ENCODE measurements around the gene SPATA22. TPM values are rescaled to one million over a fixed set of nuclear protein-coding genes. Genes with fewer than 3 reads are reported as not detected.
"Not testable (repeated sequence)": the region's sequence is repeated elsewhere in the genome, so short reads cannot be mapped to it uniquely, and the experiment has no call there.

The SPATA22 gene
- polyA plus RNA-seq, 1 donor from 2014 or later: not detected

- peaks cover 2% of the 10 kb centered on the region for H3K36me3 Mint-ChIP-seq
Observed at GRCh38 chr17:3497101-3497500, 25.5 kb upstream of the SPATA22 start.

GRCh38 chr17:3485481-3486068 is 14.0 kb upstream of the SPATA22 start:
- H3K27me3 Mint-ChIP-seq: peaks cover 21% of the 10 kb centered on the region
- H3K4me3 Mint-ChIP-seq: no peak overlapping the region
- H3K36me3 Mint-ChIP-seq: no peaks in the 10 kb centered on the region
- no peaks in the 10 kb centered on the region for H3K4me1 Mint-ChIP-seq
- no peaks in the 10 kb centered on the region for H3K9me3 Mint-ChIP-seq
- no peak overlapping the region for H3K27ac Mint-ChIP-seq

More at GRCh38 chr17:3497101-3497500, 25.5 kb upstream of the SPATA22 start:
- Mint-ChIP-seq H3K9me3 (peaks cover 0 to 4% (median 2%) of the 10 kb centered on the region in 3 donors), H3K4me3 (no peak overlapping the region), H3K4me1 (no peaks in the 10 kb centered on the region), H3K27me3 (peaks cover 10% of the 10 kb centered on the region), H3K27ac (no peak overlapping the region)

- no peak overlapping the region for H3K27ac Mint-ChIP-seq
- no peaks in the 10 kb centered on the region for H3K36me3 Mint-ChIP-seq
- peaks cover 9% of the 10 kb centered on the region for H3K27me3 Mint-ChIP-seq
Observed at GRCh38 chr17:3482852-3483251, 11.2 kb upstream of the SPATA22 start.

GRCh38 chr17:3479988-3480387 is 8.4 kb upstream of the SPATA22 start:
- Mint-ChIP-seq H3K4me1 (peaks cover 0 to 8% (median 1%) of the 10 kb centered on the region in 3 donors), H3K9me3 (no peaks in the 10 kb centered on the region), H3K36me3 (no peaks in the 10 kb centered on the region)

More at GRCh38 chr17:3482852-3483251, 11.2 kb upstream of the SPATA22 start:
- H3K4me1 Mint-ChIP-seq: no peaks in the 10 kb centered on the region
- H3K9me3 Mint-ChIP-seq: no peaks in the 10 kb centered on the region
- no peak overlapping the region for H3K4me3 Mint-ChIP-seq

GRCh38 chr17:3475812-3476610 is 4.4 kb upstream of the SPATA22 start, which contains the start of gene ASPA:
Gene ASPA (plus strand): TSS chr17:3475997. CDS start chr17:3476160, 163 bp downstream.
- peaks cover 2% of the 10 kb centered on the region for H3K27me3 Mint-ChIP-seq
- H3K36me3 Mint-ChIP-seq: no peaks in the 10 kb centered on the region
- H3K4me1 Mint-ChIP-seq: peaks cover 0 to 8% (median 1%) of the 10 kb centered on the region in 3 donors
- H3K4me3 Mint-ChIP-seq: peak within 1 kb of the TSS in 2 of 4 donors; percentile 39 to 71
- H3K9me3 Mint-ChIP-seq: no peaks in the 10 kb centered on the region
- no peak within 1 kb of the TSS for H3K27ac Mint-ChIP-seq

More at GRCh38 chr17:3479988-3480387, 8.4 kb upstream of the SPATA22 start:
- H3K27me3 Mint-ChIP-seq: peaks cover 2% of the 10 kb centered on the region
- H3K4me3 Mint-ChIP-seq: no peak overlapping the region
- no peak overlapping the region for H3K27ac Mint-ChIP-seq

- H3K36me3 Mint-ChIP-seq: no peaks in the 10 kb centered on the region
- H3K4me3 Mint-ChIP-seq: no peak overlapping the region
Observed at GRCh38 chr17:3475251-3475685, 3.6 kb upstream of the SPATA22 start.

GRCh38 chr17:3474212-3474611 is 2.6 kb upstream of the SPATA22 start:
- Mint-ChIP-seq H3K36me3 (peaks cover 2% of the 10 kb centered on the region), H3K4me3 (no peak overlapping the region), H3K27ac (no peak overlapping the region), H3K27me3 (no peaks in the 10 kb centered on the region), H3K4me1 (peaks cover 0 to 8% (median 1%) of the 10 kb centered on the region in 3 donors), H3K9me3 (no peaks in the 10 kb centered on the region)

More at GRCh38 chr17:3475251-3475685, 3.6 kb upstream of the SPATA22 start:
- H3K27ac Mint-ChIP-seq: no peak overlapping the region
- H3K27me3 Mint-ChIP-seq: peaks cover 2% of the 10 kb centered on the region
- H3K4me1 Mint-ChIP-seq: peaks cover 0 to 8% (median 1%) of the 10 kb centered on the region in 3 donors
- H3K9me3 Mint-ChIP-seq: no peaks in the 10 kb centered on the region

- Mint-ChIP-seq H3K27me3 (peaks cover 2% of the 10 kb centered on the region), H3K27ac (no peak overlapping the region), H3K4me3 (no peak overlapping the region), H3K36me3 (peaks cover 2% of the 10 kb centered on the region), H3K9me3 (no peaks in the 10 kb centered on the region), H3K4me1 (peaks cover 0 to 8% (median 1%) of the 10 kb centered on the region in 3 donors)
Observed at GRCh38 chr17:3472137-3472536, 518 bp upstream of the SPATA22 start.

- Mint-ChIP-seq H3K27me3 (peaks cover 2% of the 10 kb centered on the region), H3K27ac (no peak overlapping the region), H3K36me3 (peaks cover 2% of the 10 kb centered on the region), H3K4me1 (no peaks in the 10 kb centered on the region), H3K9me3 (no peaks in the 10 kb centered on the region), H3K4me3 (no peak overlapping the region)
Observed at GRCh38 chr17:3469529-3469928, 2.1 kb downstream of the SPATA22 start.

- H3K4me1 Mint-ChIP-seq, H3K36me3 Mint-ChIP-seq, H3K27ac Mint-ChIP-seq, H3K9me3 Mint-ChIP-seq, H3K4me3 Mint-ChIP-seq, H3K27me3 Mint-ChIP-seq: not testable (repeated sequence)
Observed at GRCh38 chr17:3466355-3466754, 5.3 kb downstream of the SPATA22 start.

GRCh38 chr17:3448059-3448665 is 23.5 kb downstream of the SPATA22 start:
- peaks cover 4% of the 10 kb centered on the region for H3K36me3 Mint-ChIP-seq

GRCh38 chr17:3447625-3448024 is 24.0 kb downstream of the SPATA22 start:
- H3K36me3 Mint-ChIP-seq: peaks cover 4% of the 10 kb centered on the region

More at GRCh38 chr17:3448059-3448665, 23.5 kb downstream of the SPATA22 start:
- Mint-ChIP-seq H3K4me1 (no peaks in the 10 kb centered on the region), H3K27me3 (peaks cover 2% of the 10 kb centered on the region), H3K4me3 (no peak overlapping the region), H3K27ac (no peak overlapping the region), H3K9me3 (no peaks in the 10 kb centered on the region)

GRCh38 chr17:3440451-3440850 is 31.2 kb downstream of the SPATA22 start:
- H3K27me3 Mint-ChIP-seq: peaks cover 10% of the 10 kb centered on the region
- H3K27ac Mint-ChIP-seq: no peak overlapping the region
- H3K4me1 Mint-ChIP-seq: no peaks in the 10 kb centered on the region
- no peaks in the 10 kb centered on the region for H3K9me3 Mint-ChIP-seq
- H3K4me3 Mint-ChIP-seq: no peak overlapping the region
- no peaks in the 10 kb centered on the region for H3K36me3 Mint-ChIP-seq

More at GRCh38 chr17:3447625-3448024, 24.0 kb downstream of the SPATA22 start:
- no peak overlapping the region for H3K4me3 Mint-ChIP-seq
- H3K4me1 Mint-ChIP-seq: no peaks in the 10 kb centered on the region
- H3K27me3 Mint-ChIP-seq: peaks cover 2% of the 10 kb centered on the region
- no peaks in the 10 kb centered on the region for H3K9me3 Mint-ChIP-seq
- no peak overlapping the region for H3K27ac Mint-ChIP-seq

GRCh38 chr17:3438368-3438767 is 33.3 kb downstream of the SPATA22 start:
- Mint-ChIP-seq H3K36me3 (peaks cover 2% of the 10 kb centered on the region), H3K4me1 (peaks cover 0 to 2% (median 1%) of the 10 kb centered on the region in 3 donors), H3K9me3 (no peaks in the 10 kb centered on the region), H3K27me3 (peaks cover 11% of the 10 kb centered on the region), H3K27ac (no peak overlapping the region), H3K4me3 (no peak overlapping the region)

- no peak within 1 kb of the TSS for H3K4me3 Mint-ChIP-seq
- peaks cover 2% of the 10 kb centered on the region for H3K36me3 Mint-ChIP-seq
- peak within 1 kb of the TSS in 2 of 3 donors; percentile 12 to 89 for H3K27ac Mint-ChIP-seq
- peaks cover 0 to 4% (median 4%) of the 10 kb centered on the region in 3 donors for H3K4me1 Mint-ChIP-seq
- peaks cover 0 to 8% (median 5%) of the 10 kb centered on the region in 3 donors for H3K9me3 Mint-ChIP-seq
- peaks cover 11% of the 10 kb centered on the region for H3K27me3 Mint-ChIP-seq
Observed at GRCh38 chr17:3433741-3434140, 37.9 kb downstream of the SPATA22 start, which contains the start of gene OR1E2. Gene OR1E2 (minus strand): TSS chr17:3433841. CDS start chr17:3433841, 0 bp downstream.
